UCSD-AML1 (cell line): Measurements from ENCODE around the gene IFT22.
A peak's percentile ranks its signal among the peaks of the same experiment; 100 is the strongest.
"Not testable (repeated sequence)": the region's sequence is repeated elsewhere in the genome, so short reads cannot be mapped to it uniquely, and the experiment has no call there.

Source experiments
- DNase-seq: peaks from one replicate; lab custom pipeline; 2025; ENCODE audit not compliant: unreplicated experiment; lab: John Stamatoyannopoulos, UW

Gene IFT22

GRCh38 chr7:101321491-101322401, at the start of gene IFT22:
TSS of gene IFT22 (minus strand) at chr7:101321812. CDS start at chr7:101321709, 103 bp downstream.
- DNase-seq: peak; percentile 78

GRCh38 chr7:101370836-101371235, 49.2 kb upstream of the IFT22 start:
- peak; percentile 14 for DNase-seq

GRCh38 chr7:101368422-101369165, 47.0 kb upstream of the IFT22 start:
- no peak for DNase-seq

- no peak for DNase-seq
Measured at GRCh38 chr7:101367676-101368075, 46.1 kb upstream of the IFT22 start.

GRCh38 chr7:101365956-101366355, 44.3 kb upstream of the IFT22 start:
- DNase-seq: no peak

- peak; percentile 49 for DNase-seq
Measured at GRCh38 chr7:101363734-101364374, 42.2 kb upstream of the IFT22 start.

- DNase-seq: no peak
Measured at GRCh38 chr7:101363196-101363733, 41.7 kb upstream of the IFT22 start.

GRCh38 chr7:101362334-101363195, 41.0 kb upstream of the IFT22 start, which contains the start of gene COL26A1:
TSS of gene COL26A1 (plus strand) at chr7:101362875. CDS start at chr7:101363033, 158 bp downstream.
- no peak for DNase-seq

- DNase-seq: no peak
Measured at GRCh38 chr7:101357433-101357832, 35.8 kb upstream of the IFT22 start.

- DNase-seq: no peak
Measured at GRCh38 chr7:101352920-101353308, 31.3 kb upstream of the IFT22 start.

- DNase-seq: not testable (repeated sequence)
Measured at GRCh38 chr7:101349300-101349699, 27.7 kb upstream of the IFT22 start.

GRCh38 chr7:101348456-101349067, 26.9 kb upstream of the IFT22 start:
- DNase-seq: not testable (repeated sequence)

GRCh38 chr7:101347477-101347876, 25.9 kb upstream of the IFT22 start:
- DNase-seq: no peak

- no peak for DNase-seq
Measured at GRCh38 chr7:101342892-101343291, 21.3 kb upstream of the IFT22 start.

- DNase-seq: no peak
Measured at GRCh38 chr7:101340379-101340778, 18.8 kb upstream of the IFT22 start.

- no peak for DNase-seq
Measured at GRCh38 chr7:101333912-101334311, 12.3 kb upstream of the IFT22 start.

- DNase-seq: no peak
Measured at GRCh38 chr7:101332026-101332425, 10.4 kb upstream of the IFT22 start.

- DNase-seq: no peak
Measured at GRCh38 chr7:101330011-101330484, 8.4 kb upstream of the IFT22 start.

- no peak for DNase-seq
Measured at GRCh38 chr7:101328159-101328558, 6.5 kb upstream of the IFT22 start.

GRCh38 chr7:101319401-101319800, 2.2 kb downstream of the IFT22 start:
- no peak for DNase-seq
